ENCODE results near the gene IFITM10.

- no peak for TF ChIP-seq CTCF (IDR thresholded peaks at IDR 0.05; ENCODE audit: low read depth, low read length)
- TF ChIP-seq EZH2phosphoT487 (IDR thresholded peaks at IDR 0.05; ENCODE audit: low read depth): no peak
Measured at GRCh38 chr11:1739576-1739975, 10.8 kb downstream of the IFITM10 start.

All from OCI-LY3 (cell line).